Measurements from ENCODE around the gene VMP1.
A peak's percentile ranks its signal among the peaks of the same experiment; 100 is the strongest.
"Not testable (repeated sequence)": the region's sequence is repeated elsewhere in the genome, so short reads cannot be mapped to it uniquely, and the experiment has no call there.

The VMP1 gene

GRCh38 chr17:59851439-59852375 is 144.3 kb downstream of the VMP1 start:
- no peak for DNase-seq (ENCODE audit: low spot score)

GRCh38 chr17:59852847-59853167 is 145.4 kb downstream of the VMP1 start:
- not testable (repeated sequence) for DNase-seq (ENCODE audit: low spot score)

More at GRCh38 chr17:59851439-59852375, 144.3 kb downstream of the VMP1 start:
- no peak for TF ChIP-seq CTCF (IDR thresholded peaks at IDR 0.05; ENCODE audit: extremely low read depth, missing control alignments)

GRCh38 chr17:59853168-59853918 is 145.9 kb downstream of the VMP1 start:
- TF ChIP-seq CTCF (IDR thresholded peaks at IDR 0.05; ENCODE audit: extremely low read depth, missing control alignments): peak; percentile 29
- peak; percentile 35 for DNase-seq (ENCODE audit: low spot score)

GRCh38 chr17:59853919-59854729 is 146.7 kb downstream of the VMP1 start:
- DNase-seq (ENCODE audit: low spot score): not testable (repeated sequence)

GRCh38 chr17:59856859-59857794 is 149.7 kb downstream of the VMP1 start:
- TF ChIP-seq CTCF (IDR thresholded peaks at IDR 0.05; ENCODE audit: extremely low read depth, missing control alignments): no peak
- DNase-seq (ENCODE audit: low spot score): no peak

- DNase-seq (ENCODE audit: low spot score): no peak
- TF ChIP-seq CTCF (IDR thresholded peaks at IDR 0.05; ENCODE audit: extremely low read depth, missing control alignments): no peak
Measured at GRCh38 chr17:59858167-59858816, 150.8 kb downstream of the VMP1 start.

- DNase-seq (ENCODE audit: low spot score): no peak
- TF ChIP-seq CTCF (IDR thresholded peaks at IDR 0.05; ENCODE audit: extremely low read depth, missing control alignments): no peak
Measured at GRCh38 chr17:59858932-59859331, 151.5 kb downstream of the VMP1 start.
